C1 segment of cervical spinal cord (tissue), 14 donors: ENCODE data around the gene PRPF38B.

Experiments
- DNase-seq, 14 donors: peaks; one replicate each; lab custom pipeline; 2025; lab: John Stamatoyannopoulos, UW

Gene PRPF38B

GRCh38 chr1:108717774-108718316 is 25.7 kb downstream of the PRPF38B start:
- DNase-seq = peak in 4 of 14 donors; percentile 6 to 27 (median 22)

- DNase-seq = peak in 4 of 14 donors; percentile 7 to 48 (median 20)
Measured at GRCh38 chr1:108718927-108719655, 27.0 kb downstream of the PRPF38B start.

GRCh38 chr1:108719656-108720435 is 27.7 kb downstream of the PRPF38B start:
- DNase-seq = peak in 2 of 14 donors; percentile 36 to 47

DNA sequence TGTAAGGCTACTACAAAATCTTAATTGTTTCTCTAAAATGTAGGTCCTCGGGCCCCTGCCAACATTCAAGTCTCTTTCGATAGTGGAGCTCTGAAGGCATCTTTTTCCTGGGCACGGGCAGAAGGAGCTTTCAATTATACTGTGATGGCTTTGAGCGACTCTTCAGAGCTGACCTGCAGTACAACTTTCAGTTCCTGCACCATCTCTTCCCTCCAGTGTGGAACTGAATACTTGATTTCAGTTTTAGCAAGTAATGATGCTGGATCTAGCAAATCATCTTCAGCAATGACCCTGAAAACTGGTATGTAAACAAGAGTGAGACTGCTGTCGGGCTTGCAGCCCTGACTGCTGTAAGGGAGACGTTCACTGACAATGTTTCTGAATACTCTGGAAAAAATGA is 30.2 kb downstream of the PRPF38B start:
- peak in 3 of 14 donors; percentile 13 to 36 (median 13) for DNase-seq

GRCh38 chr1:108725906-108726305 is 33.8 kb downstream of the PRPF38B start:
- DNase-seq = no peak

GRCh38 chr1:108728327-108728923 is 36.3 kb downstream of the PRPF38B start:
- DNase-seq = no peak

DNA sequence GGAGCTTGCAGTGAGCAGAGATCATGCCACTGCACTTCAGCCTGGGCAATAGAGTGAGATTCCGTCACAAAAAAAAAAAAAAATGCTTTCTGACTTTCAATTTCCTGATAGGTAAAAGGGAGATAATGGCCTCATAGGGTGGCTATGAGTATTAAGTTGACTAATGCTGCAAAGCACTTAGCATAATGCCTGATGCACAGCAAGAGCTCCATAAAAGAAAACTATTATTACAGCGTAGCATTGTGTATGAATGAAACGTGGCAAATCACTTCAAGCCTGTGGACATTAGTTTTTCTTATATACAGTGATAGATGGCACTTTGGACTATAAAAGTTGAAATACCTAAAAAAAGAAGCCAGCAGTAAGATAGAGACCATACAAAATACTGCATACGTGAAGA is 37.4 kb downstream of the PRPF38B start:
- DNase-seq = no peak

GRCh38 chr1:108732398-108732797 is 40.3 kb downstream of the PRPF38B start:
- no peak for DNase-seq

DNA sequence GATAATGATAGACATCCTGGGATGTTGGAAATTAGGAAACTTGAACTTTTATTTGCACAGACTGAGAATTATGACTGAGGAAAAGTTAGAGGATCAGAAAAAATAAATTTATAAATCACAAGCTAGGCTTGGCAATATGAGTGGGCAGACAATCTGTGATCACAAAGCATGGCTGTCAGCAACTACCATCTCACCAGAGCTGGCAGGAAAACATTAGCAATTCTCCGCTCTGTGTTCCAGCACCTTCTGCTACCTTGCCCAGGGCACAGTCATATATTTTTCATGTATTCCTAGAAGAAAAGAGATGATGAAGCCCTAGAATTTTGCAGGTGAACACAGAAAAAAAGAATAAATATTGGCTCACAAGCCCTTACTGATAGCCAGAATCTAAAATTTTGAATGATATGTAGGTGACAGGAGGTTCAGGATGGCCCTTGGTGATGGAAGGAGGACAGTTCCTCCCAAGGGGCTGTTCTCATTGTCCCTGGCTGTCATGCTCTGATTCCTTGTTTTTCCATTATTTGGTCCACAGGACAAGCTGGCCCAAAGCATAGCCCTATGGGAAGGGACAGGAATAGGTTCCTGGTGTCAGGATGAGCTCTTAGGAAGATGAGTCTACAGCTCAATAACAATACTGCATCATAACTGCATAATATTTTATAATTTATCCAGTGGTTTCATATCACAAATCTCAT is 42.2 kb downstream of the PRPF38B start:
- peak in 1 of 14 donors; percentile 84 for DNase-seq

GRCh38 chr1:108742253-108742652 is 50.1 kb downstream of the PRPF38B start:
- DNase-seq = no peak

GRCh38 chr1:108745980-108746381 is 53.9 kb downstream of the PRPF38B start:
- DNase-seq = no peak

GRCh38 chr1:108746382-108747170 is 54.5 kb downstream of the PRPF38B start, which contains the start of gene STXBP3:
TSS of gene STXBP3 (plus strand) at chr1:108746674. CDS start at chr1:108746738, 64 bp downstream.
- DNase-seq = peak; percentile 82 to 98 (median 97)

- peak in 12 of 14 donors; percentile 43 to 90 (median 70) for DNase-seq
Measured at GRCh38 chr1:108747171-108747850, 55.2 kb downstream of the PRPF38B start.

GRCh38 chr1:108747898-108748297 is 55.8 kb downstream of the PRPF38B start:
- DNase-seq = no peak

GRCh38 chr1:108749081-108749480 is 57.0 kb downstream of the PRPF38B start:
- DNase-seq = no peak

GRCh38 chr1:108750476-108751181 is 58.5 kb downstream of the PRPF38B start:
- DNase-seq = no peak
